Erythroblast (primary cell): ENCODE data around the gene NRG3.

Experiments
- GATA1 ChIP-seq: IDR thresholded peaks from 2 replicates; pipeline ENCODE4 v1.6.1; 2011; ENCODE audit warnings: low read depth, mild to moderate bottlenecking, control low read depth, low read length, moderate library complexity
- POLR2A ChIP-seq: IDR thresholded peaks from 2 replicates; pipeline ENCODE4 v1.6.1; 2011; ENCODE audit warnings: mild to moderate bottlenecking, low read length

DNA sequence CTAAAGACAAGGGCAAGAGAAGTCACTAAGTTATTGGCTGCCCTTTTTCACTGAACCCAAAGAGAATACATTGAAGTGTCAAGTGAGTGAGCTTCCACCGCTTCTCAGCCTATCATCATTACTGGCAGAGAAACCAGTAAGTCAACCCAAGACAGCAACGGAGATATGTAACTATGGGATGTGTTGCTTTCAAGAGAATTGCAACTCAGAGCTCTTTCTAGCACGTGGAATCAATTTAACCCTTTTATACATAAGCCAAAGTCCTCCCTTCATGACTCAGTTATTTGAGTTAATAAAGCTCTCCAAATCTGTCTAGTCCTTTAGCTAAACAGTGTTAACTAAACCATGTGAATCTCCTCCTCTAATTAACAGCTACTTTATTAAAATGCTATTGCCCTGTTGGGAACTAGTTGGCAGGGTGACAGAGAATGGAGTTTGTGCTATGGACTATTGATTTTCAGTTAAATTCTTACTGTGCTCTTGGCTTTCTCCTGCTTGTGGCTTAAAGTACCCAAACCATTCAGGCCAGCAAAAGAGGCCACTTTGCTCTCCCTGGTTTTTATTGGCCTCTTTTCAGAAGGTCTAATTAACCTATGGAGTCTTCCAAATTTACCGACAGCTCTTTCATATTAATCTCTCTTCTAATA, 287.7 kb downstream of the NRG3 start:
- TF ChIP-seq POLR2A (no peak), GATA1 (no peak)
